Activated CD8-positive, alpha-beta T cell treated with anti-CD3 and anti-CD28 coated beads, Interleukin-2, amount 10 ng/mL, durations not matched to agents 7 days and 5 days (primary cell): Measurements from ENCODE around the gene TREM2. TPM values are rescaled to one million over a fixed set of nuclear protein-coding genes. Genes with fewer than 3 reads are reported as not detected.
A peak's percentile ranks its signal among the peaks of the same experiment; 100 is the strongest.

Experiments used
- ATAC-seq: fragments of 150-1000 bp; cut with Tn5 transposase; one replicate; pipeline ENCODE4 v1.10.0; 2021; ENCODE audit warnings: moderate library complexity
- CTCF ChIA-PET: fragments of 350-600 bp; sonication (Branson Sonifier 250); formaldehyde crosslinking; loops from one replicate; lab custom pipeline; 2021; ENCODE audit warnings: antibody characterized with exemption; lab: Charles Lee
- POLR2A ChIA-PET: fragments of 350-600 bp; sonication (Branson Sonifier 250); formaldehyde crosslinking; loops from one replicate; lab custom pipeline; 2021; ENCODE audit warnings: antibody characterized with exemption; lab: Charles Lee
- DNase-seq: peaks from one replicate; pipeline ENCODE4 v3.0.0-alpha.2; 2020
- H3K27ac Mint-ChIP-seq: one replicate; pipeline ENCODE4 v1.8.0; 2021; ENCODE audit warnings: mild to moderate bottlenecking, mixed read lengths
- H3K27me3 Mint-ChIP-seq: one replicate; pipeline ENCODE4 v1.8.0; 2021; ENCODE audit warnings: low read depth, mixed read lengths
- H3K36me3 Mint-ChIP-seq: one replicate; pipeline ENCODE4 v1.8.0; 2021; ENCODE audit warnings: low read depth, mixed read lengths
- H3K4me1 Mint-ChIP-seq: one replicate; pipeline ENCODE4 v1.8.0; 2021; ENCODE audit warnings: low read depth, mixed read lengths
- H3K4me3 Mint-ChIP-seq: one replicate; pipeline ENCODE4 v1.8.0; 2021; ENCODE audit warnings: mild to moderate bottlenecking, mixed read lengths
- H3K9me3 Mint-ChIP-seq: one replicate; pipeline ENCODE4 v1.8.0; 2022; ENCODE audit warnings: mixed read lengths; ENCODE audit not compliant: insufficient read depth
- total RNA-seq, 2 experiments: library from RNA; stranded (reverse); gene quantifications; one replicate each; pipeline ENCODE4 v1.2.3, GENCODE V29; 2021

The TREM2 gene
- total RNA-seq, result not detected

DNA sequence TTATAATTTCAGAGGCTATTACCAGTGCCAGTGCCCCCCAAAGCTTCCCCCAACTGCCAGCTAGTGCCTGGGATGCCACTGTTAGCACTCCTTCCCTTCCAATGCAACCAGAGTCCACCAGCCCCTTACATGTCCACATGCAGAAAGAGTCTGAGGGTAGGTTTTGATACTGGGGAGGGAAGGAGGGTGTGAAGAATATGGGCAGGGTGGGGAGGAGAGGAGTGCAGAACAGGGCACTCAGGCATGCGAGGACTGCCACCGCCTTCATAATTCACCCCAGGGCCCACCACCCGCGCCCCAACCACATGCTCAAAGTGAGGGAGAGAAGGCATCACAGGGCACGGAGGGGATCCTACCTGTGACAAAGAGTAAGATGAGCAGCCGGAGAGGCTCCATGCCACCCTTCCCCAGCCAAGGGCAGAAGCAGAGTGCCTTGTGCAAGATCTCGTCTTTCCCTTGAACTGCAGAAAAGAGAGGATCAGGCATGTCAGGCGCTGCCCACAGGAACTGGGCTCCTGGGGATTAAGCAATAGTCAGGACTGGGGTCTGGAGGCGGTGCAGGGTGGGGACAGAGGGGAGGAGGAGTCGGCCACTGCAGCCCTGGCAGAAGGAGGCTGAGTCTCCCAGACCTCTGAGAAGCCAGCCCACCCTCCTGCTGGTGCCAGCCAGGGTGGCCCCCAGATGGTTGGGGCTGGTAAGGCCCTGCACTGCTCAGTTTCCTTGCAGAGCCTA is at the start of gene TREM2:
TSS of gene TREM2 (minus strand) at position 430 of the 732 bp plus-strand sequence. CDS start at position 396, 34 bp downstream.
- Mint-ChIP-seq H3K4me1 (no peaks in the 10 kb centered on the region), H3K27me3 (peaks cover 16% of the 10 kb centered on the region), H3K27ac (no peak within 1 kb of the TSS), H3K9me3 (no peaks in the 10 kb centered on the region), H3K36me3 (no peaks in the 10 kb centered on the region), H3K4me3 (no peak within 1 kb of the TSS)
- ChIA-PET POLR2A (no interaction called here), CTCF (no interaction called here)
- DNase-seq (no peak), ATAC-seq (no peak)

GRCh38 chr6:41209547-41210320 is 46.8 kb upstream of the TREM2 start:
- peaks cover 8% of the 10 kb centered on the region for H3K4me1 Mint-ChIP-seq
- no peak overlapping the region for H3K4me3 Mint-ChIP-seq
- H3K27ac Mint-ChIP-seq, result no peak overlapping the region
- H3K27me3 Mint-ChIP-seq, result peaks cover 14% of the 10 kb centered on the region
- ATAC-seq (no peak), DNase-seq (peak; percentile 10)
- peaks cover 28% of the 10 kb centered on the region for H3K9me3 Mint-ChIP-seq
- CTCF ChIA-PET, result interaction anchor here (1.5 to 1.6 kb wide), 2 partner anchors 9 to 27 kb away, joined by 6 read pairs; partner anchors contain the start of gene TREML2
- peaks cover 14% of the 10 kb centered on the region for H3K36me3 Mint-ChIP-seq
- POLR2A ChIA-PET, result interaction anchor here (1.0 kb wide), 1 partner anchor 9 kb away, joined by 3 read pairs; the partner anchor contains the start of gene TREML2

DNA sequence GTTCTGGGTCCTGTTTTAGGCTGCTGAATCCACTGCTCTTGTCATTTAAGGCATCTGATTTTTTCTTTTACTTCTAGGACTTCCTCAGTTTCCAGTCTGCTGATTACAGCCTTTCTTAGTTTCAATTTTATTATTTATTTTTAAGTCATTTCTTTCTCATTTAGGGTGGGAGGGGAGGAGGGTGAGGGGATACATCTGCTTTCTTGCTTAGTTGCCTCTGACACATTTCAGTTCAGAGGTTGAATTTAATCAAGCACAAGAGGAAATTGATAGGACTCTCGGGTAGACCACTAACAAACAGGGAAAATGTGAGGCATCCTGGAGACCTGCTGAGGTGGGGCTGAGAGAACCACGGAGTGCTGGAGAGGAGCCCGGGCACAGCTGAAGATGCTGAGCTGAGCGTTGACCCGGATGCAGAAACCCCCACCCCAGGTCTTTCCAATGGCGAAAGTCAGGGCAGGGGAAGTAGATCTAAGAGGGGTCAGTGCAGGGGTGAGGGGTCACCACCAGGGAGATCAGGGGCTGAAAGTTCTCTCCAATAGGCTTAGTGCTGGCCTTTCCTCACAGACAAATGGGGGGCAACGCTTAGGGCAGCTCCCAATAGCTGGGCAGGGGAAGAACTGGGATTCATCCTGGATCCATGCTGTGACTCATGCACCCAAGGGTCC is 45.7 kb upstream of the TREM2 start:
- no peak for ATAC-seq
- Mint-ChIP-seq H3K36me3 (peaks cover 9% of the 10 kb centered on the region), H3K27ac (no peak overlapping the region), H3K4me3 (no peak overlapping the region), H3K9me3 (peaks cover 17% of the 10 kb centered on the region), H3K27me3 (peaks cover 9% of the 10 kb centered on the region), H3K4me1 (peaks cover 8% of the 10 kb centered on the region)
- peak; percentile 16 for DNase-seq
- POLR2A ChIA-PET, result no interaction called here
- CTCF ChIA-PET, result interaction anchor here (1.6 kb wide), 1 partner anchor 8 kb away, joined by 6 read pairs; the partner anchor contains the start of gene TREML2

- peaks cover 14% of the 10 kb centered on the region for H3K36me3 Mint-ChIP-seq
- no peak overlapping the region for H3K4me3 Mint-ChIP-seq
- ATAC-seq (no peak), DNase-seq (peak; percentile 5)
- peaks cover 39% of the 10 kb centered on the region for H3K4me1 Mint-ChIP-seq
- ChIA-PET POLR2A (no interaction called here), CTCF (interaction anchor here (1.8 kb wide), 1 partner anchor 22 kb away, joined by 9 read pairs; no protein-coding TSS in a partner anchor)
- H3K27me3 Mint-ChIP-seq, result no peaks in the 10 kb centered on the region
- H3K27ac Mint-ChIP-seq, result no peak overlapping the region
- H3K9me3 Mint-ChIP-seq, result peaks cover 17% of the 10 kb centered on the region
These were observed 41.2 kb upstream of the TREM2 start for GRCh38 chr6:41204156-41204555.

DNA sequence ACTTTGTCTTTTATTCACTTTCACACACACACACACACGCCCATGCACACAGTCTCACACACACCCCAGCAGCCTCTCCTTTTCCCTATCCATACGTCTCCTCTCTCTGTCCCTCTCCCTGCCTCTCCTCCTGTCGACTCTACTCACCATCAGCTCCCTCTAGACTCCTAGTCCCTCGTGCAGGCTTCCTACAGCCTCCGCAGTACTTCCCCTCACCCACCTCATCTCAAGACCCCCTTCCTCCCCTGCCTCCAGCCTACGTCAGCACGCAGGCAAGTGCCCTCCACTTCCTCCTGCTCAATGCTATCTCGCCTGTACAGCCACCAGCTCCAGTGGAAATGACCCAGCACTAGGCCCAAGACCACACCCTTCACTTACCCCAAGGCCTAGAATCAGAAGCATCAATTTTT is 38.9 kb upstream of the TREM2 start:
- ATAC-seq (no peak), DNase-seq (no peak)
- Mint-ChIP-seq H3K9me3 (peaks cover 10% of the 10 kb centered on the region), H3K4me3 (peak overlapping the region; percentile 74), H3K36me3 (peaks cover 28% of the 10 kb centered on the region), H3K27ac (peak overlapping the region; percentile 98), H3K27me3 (no peaks in the 10 kb centered on the region), H3K4me1 (peaks cover 58% of the 10 kb centered on the region)
- CTCF ChIA-PET, result interaction anchor here (1.0 to 1.9 kb wide), 3 partner anchors 10 to 19 kb away, joined by 3 to 10 read pairs (median 7); no protein-coding TSS in a partner anchor
- POLR2A ChIA-PET, result interaction anchor here (0.6 to 2.1 kb wide), 2 partner anchors 10 to 147 kb away, joined by 3 to 10 read pairs; no protein-coding TSS in a partner anchor

GRCh38 chr6:41200901-41201763 is 38.2 kb upstream of the TREM2 start, which contains the start of gene TREML2:
Gene TREML2, minus strand, starts transcription at chr6:41201149. Its CDS starts 141 bp downstream, at chr6:41201008.
- ATAC-seq, result peak; percentile 41
- Mint-ChIP-seq H3K27ac (peak within 1 kb of the TSS; percentile 98), H3K27me3 (no peaks in the 10 kb centered on the region), H3K36me3 (peaks cover 33% of the 10 kb centered on the region), H3K4me3 (peak within 1 kb of the TSS; percentile 74), H3K9me3 (peaks cover 9% of the 10 kb centered on the region), H3K4me1 (peaks cover 64% of the 10 kb centered on the region)
- ChIA-PET POLR2A (interaction anchor here (0.6 to 3.3 kb wide), 12 partner anchors 9 to 147 kb away, joined by 3 to 20 read pairs (median 4); partner anchors contain the start of genes NFYA and OARD1), CTCF (interaction anchor here (0.8 to 3.5 kb wide), 10 partner anchors 8 to 133 kb away, joined by 3 to 27 read pairs (median 6); partner anchors contain the start of gene NFYA)
- peak; percentile 53 for DNase-seq

GRCh38 chr6:41200296-41200900 is 37.5 kb upstream of the TREM2 start:
- H3K36me3 Mint-ChIP-seq, result peaks cover 39% of the 10 kb centered on the region
- ATAC-seq (peak; percentile 66), DNase-seq (peak; percentile 78)
- ChIA-PET CTCF (interaction anchor here (0.8 to 3.5 kb wide), 10 partner anchors 9 to 134 kb away, joined by 3 to 27 read pairs (median 6); partner anchors contain the start of gene NFYA), POLR2A (interaction anchor here (0.6 to 3.3 kb wide), 12 partner anchors 8 to 134 kb away, joined by 3 to 20 read pairs (median 4); partner anchors contain the start of genes NFYA and OARD1)
- peaks cover 6% of the 10 kb centered on the region for H3K9me3 Mint-ChIP-seq
- peak overlapping the region; percentile 74 for H3K4me3 Mint-ChIP-seq
- no peaks in the 10 kb centered on the region for H3K27me3 Mint-ChIP-seq
- peak overlapping the region; percentile 98 for H3K27ac Mint-ChIP-seq
- H3K4me1 Mint-ChIP-seq, result peaks cover 68% of the 10 kb centered on the region

- H3K27ac Mint-ChIP-seq, result peak overlapping the region; percentile 98
- H3K4me1 Mint-ChIP-seq, result peaks cover 75% of the 10 kb centered on the region
- peak overlapping the region; percentile 74 for H3K4me3 Mint-ChIP-seq
- H3K27me3 Mint-ChIP-seq, result no peaks in the 10 kb centered on the region
- ATAC-seq, result peak; percentile 56
- ChIA-PET CTCF (interaction anchor here (0.6 to 3.5 kb wide), 10 partner anchors 8 to 172 kb away, joined by 3 to 27 read pairs (median 6); partner anchors contain the start of gene NFYA), POLR2A (interaction anchor here (0.6 to 3.3 kb wide), 10 partner anchors 8 to 134 kb away, joined by 3 to 20 read pairs (median 4); partner anchors contain the start of genes NFYA and OARD1)
- no peaks in the 10 kb centered on the region for H3K9me3 Mint-ChIP-seq
- peak; percentile 51 for DNase-seq
- peaks cover 42% of the 10 kb centered on the region for H3K36me3 Mint-ChIP-seq
These were observed 36.8 kb upstream of the TREM2 start for GRCh38 chr6:41199552-41200246.

DNA sequence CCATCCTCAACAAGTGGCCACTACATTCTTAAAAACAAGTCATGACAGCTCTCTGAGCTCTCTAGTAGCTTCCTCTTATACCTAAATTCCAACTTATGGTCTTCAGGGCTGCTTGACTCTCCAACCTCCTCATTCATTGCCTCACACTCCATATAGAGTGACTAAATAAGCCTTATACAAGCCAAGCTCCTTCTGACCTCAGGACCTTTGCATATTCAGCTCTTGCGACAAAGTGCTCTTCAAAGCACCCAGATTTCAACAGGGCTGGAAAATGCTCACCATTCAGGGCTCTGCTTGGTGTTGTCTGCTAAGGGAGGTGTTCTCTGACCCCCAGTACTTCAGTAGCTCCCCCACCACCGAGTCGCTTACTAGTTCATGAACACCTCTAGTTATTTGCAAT is 34.3 kb upstream of the TREM2 start:
- Mint-ChIP-seq H3K27me3 (no peaks in the 10 kb centered on the region), H3K9me3 (no peaks in the 10 kb centered on the region), H3K4me3 (no peak overlapping the region), H3K27ac (peak overlapping the region; percentile 54), H3K4me1 (peaks cover 78% of the 10 kb centered on the region), H3K36me3 (peaks cover 62% of the 10 kb centered on the region)
- ChIA-PET POLR2A (interaction anchor here (0.9 kb wide), 1 partner anchor 17 kb away, joined by 3 read pairs; no protein-coding TSS in a partner anchor), CTCF (interaction anchor here (0.8 to 2.3 kb wide), 6 partner anchors 15 to 130 kb away, joined by 3 to 20 read pairs (median 3); no protein-coding TSS in a partner anchor)
- DNase-seq (no peak), ATAC-seq (no peak)
